ENCODE results near the gene EP300. TPM values are rescaled to one million over a fixed set of nuclear protein-coding genes. Genes with fewer than 3 reads are reported as not detected.
A peak's percentile ranks its signal among the peaks of the same experiment; 100 is the strongest.

EP300 gene
- total RNA-seq, 1 donor from 2014 or later = 143 TPM

- H3K27ac Mint-ChIP-seq = peak within 1 kb of the TSS; percentile 99
- TF ChIP-seq, protein P1, sequence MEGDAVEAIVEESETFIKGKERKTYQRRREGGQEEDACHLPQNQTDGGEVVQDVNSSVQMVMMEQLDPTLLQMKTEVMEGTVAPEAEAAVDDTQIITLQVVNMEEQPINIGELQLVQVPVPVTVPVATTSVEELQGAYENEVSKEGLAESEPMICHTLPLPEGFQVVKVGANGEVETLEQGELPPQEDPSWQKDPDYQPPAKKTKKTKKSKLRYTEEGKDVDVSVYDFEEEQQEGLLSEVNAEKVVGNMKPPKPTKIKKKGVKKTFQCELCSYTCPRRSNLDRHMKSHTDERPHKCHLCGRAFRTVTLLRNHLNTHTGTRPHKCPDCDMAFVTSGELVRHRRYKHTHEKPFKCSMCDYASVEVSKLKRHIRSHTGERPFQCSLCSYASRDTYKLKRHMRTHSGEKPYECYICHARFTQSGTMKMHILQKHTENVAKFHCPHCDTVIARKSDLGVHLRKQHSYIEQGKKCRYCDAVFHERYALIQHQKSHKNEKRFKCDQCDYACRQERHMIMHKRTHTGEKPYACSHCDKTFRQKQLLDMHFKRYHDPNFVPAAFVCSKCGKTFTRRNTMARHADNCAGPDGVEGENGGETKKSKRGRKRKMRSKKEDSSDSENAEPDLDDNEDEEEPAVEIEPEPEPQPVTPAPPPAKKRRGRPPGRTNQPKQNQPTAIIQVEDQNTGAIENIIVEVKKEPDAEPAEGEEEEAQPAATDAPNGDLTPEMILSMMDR (IDR thresholded peaks at IDR 0.05; ENCODE audit: unreplicated experiment) = no peak
- peak within 1 kb of the TSS; percentile 98 for H3K4me3 Mint-ChIP-seq (ENCODE audit: low read depth)
- H3K27me3 Mint-ChIP-seq = peaks cover 6% of the 10 kb centered on the region
- peaks cover 10% of the 10 kb centered on the region for H3K4me1 Mint-ChIP-seq (ENCODE audit: low read depth)
- peaks cover 4% of the 10 kb centered on the region for H3K36me3 Mint-ChIP-seq (ENCODE audit: insufficient read depth)
- no peaks in the 10 kb centered on the region for H3K9me3 Mint-ChIP-seq (ENCODE audit: low read depth)
- DNase-seq (ENCODE audit: low spot score, unreplicated experiment) = peak; percentile 95
Measured at GRCh38 chr22:41204992-41205900, 112.9 kb downstream of the EP300 start, which contains the start of gene L3MBTL2. TSS of gene L3MBTL2 (plus strand) at chr22:41205312. CDS start at chr22:41205363, 51 bp downstream.

GRCh38 chr22:41206719-41207118, 114.3 kb downstream of the EP300 start:
- Mint-ChIP-seq H3K27me3 (peaks cover 2% of the 10 kb centered on the region), H3K36me3 (ENCODE audit: insufficient read depth) (peaks cover 4% of the 10 kb centered on the region), H3K4me1 (ENCODE audit: low read depth) (peaks cover 10% of the 10 kb centered on the region), H3K4me3 (ENCODE audit: low read depth) (peak overlapping the region; percentile 56), H3K9me3 (ENCODE audit: low read depth) (no peaks in the 10 kb centered on the region), H3K27ac (peak overlapping the region; percentile 52)
- no peak for DNase-seq (ENCODE audit: low spot score, unreplicated experiment)
- TF ChIP-seq, protein P1 (IDR thresholded peaks at IDR 0.05; ENCODE audit: unreplicated experiment) = no peak

GRCh38 chr22:41215409-41215808, 123.0 kb downstream of the EP300 start:
- Mint-ChIP-seq H3K4me3 (ENCODE audit: low read depth) (no peak overlapping the region), H3K9me3 (ENCODE audit: low read depth) (no peaks in the 10 kb centered on the region), H3K27ac (no peak overlapping the region), H3K4me1 (ENCODE audit: low read depth) (no peaks in the 10 kb centered on the region), H3K27me3 (no peaks in the 10 kb centered on the region), H3K36me3 (ENCODE audit: insufficient read depth) (peaks cover 34% of the 10 kb centered on the region)
- TF ChIP-seq, protein P1 (IDR thresholded peaks at IDR 0.05; ENCODE audit: unreplicated experiment) = no peak
- no peak for DNase-seq (ENCODE audit: low spot score, unreplicated experiment)

GRCh38 chr22:41215926-41216325, 123.5 kb downstream of the EP300 start:
- Mint-ChIP-seq H3K36me3 (ENCODE audit: insufficient read depth) (peaks cover 34% of the 10 kb centered on the region), H3K9me3 (ENCODE audit: low read depth) (no peaks in the 10 kb centered on the region), H3K4me1 (ENCODE audit: low read depth) (no peaks in the 10 kb centered on the region), H3K27me3 (no peaks in the 10 kb centered on the region), H3K4me3 (ENCODE audit: low read depth) (no peak overlapping the region), H3K27ac (no peak overlapping the region)
- DNase-seq (ENCODE audit: low spot score, unreplicated experiment) = no peak
- TF ChIP-seq, protein P1 (IDR thresholded peaks at IDR 0.05; ENCODE audit: unreplicated experiment) = no peak

DNA sequence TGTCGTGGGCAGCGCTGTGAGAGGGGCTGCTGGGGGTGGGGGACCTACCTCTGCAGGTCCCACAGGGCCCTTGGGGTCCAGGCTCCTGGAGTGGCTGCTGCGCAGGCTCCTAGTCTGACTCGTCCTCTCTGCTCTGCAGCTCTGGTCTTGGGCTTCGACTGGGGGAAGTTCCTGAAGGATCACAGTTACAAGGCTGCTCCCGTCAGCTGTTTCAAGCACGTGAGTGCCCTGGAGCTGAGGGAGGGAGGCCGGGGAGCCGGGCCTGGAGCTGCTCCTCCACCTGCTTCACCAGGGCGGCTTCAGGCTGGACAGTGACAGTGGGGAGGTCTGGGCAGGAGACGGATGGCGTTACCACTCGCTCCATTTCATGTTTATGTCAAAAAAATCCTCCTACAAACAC, 124.6 kb downstream of the EP300 start:
- H3K4me3 Mint-ChIP-seq (ENCODE audit: low read depth) = no peak overlapping the region
- H3K27me3 Mint-ChIP-seq = no peaks in the 10 kb centered on the region
- DNase-seq (ENCODE audit: low spot score, unreplicated experiment) = no peak
- H3K36me3 Mint-ChIP-seq (ENCODE audit: insufficient read depth) = peaks cover 37% of the 10 kb centered on the region
- TF ChIP-seq, protein P1 (IDR thresholded peaks at IDR 0.05; ENCODE audit: unreplicated experiment) = no peak
- no peaks in the 10 kb centered on the region for H3K4me1 Mint-ChIP-seq (ENCODE audit: low read depth)
- H3K27ac Mint-ChIP-seq = no peak overlapping the region
- no peaks in the 10 kb centered on the region for H3K9me3 Mint-ChIP-seq (ENCODE audit: low read depth)
